A549 (cell line): ENCODE results near the gene CDKN1C.

Experiments used
- CEBPB ChIP-seq, 2 experiments: fragments of >200 bp in 1 of 2; sonication (Bioruptor Twin) in 1 of 2; formaldehyde crosslinking in 1 of 2; IDR thresholded peaks; 2 replicates each; pipeline ENCODE4 v1.6.1; 2012 to 2016
- EP300 ChIP-seq, 2 experiments: fragments of >200 bp; sonication (Bioruptor Twin); formaldehyde crosslinking; IDR thresholded peaks; 2 replicates in 1 of 2; 3 replicates in 1 of 2; pipeline ENCODE4 v1.6.1; 2016 to 2017
- JUNB ChIP-seq: fragments of >200 bp; sonication (Bioruptor Twin); formaldehyde crosslinking; IDR thresholded peaks from 2 replicates; pipeline ENCODE4 v1.6.1; 2016
- POLR2A ChIP-seq: IDR thresholded peaks from 2 replicates; pipeline ENCODE4 v1.6.1; 2012; ENCODE audit warnings: mild to moderate bottlenecking, low read length
- RAD21 ChIP-seq, 2 experiments: fragments of >200 bp in 1 of 2; sonication (Bioruptor Twin) in 1 of 2; formaldehyde crosslinking in 1 of 2; IDR thresholded peaks in 1 of 2; conservative IDR thresholded peaks in 1 of 2; 2 replicates in 1 of 2; 3 replicates in 1 of 2; pipeline ENCODE4 v1.6.1; 2012 to 2018; ENCODE audit warnings: inconsistent platforms in 1 of 2
- RNF2 ChIP-seq: fragments of 200-600 bp; sonication (generic); IDR thresholded peaks from 2 replicates; pipeline ENCODE4 v1.6.1; 2016; ENCODE audit warnings: low read depth, mild to moderate bottlenecking, antibody characterized with exemption, moderate library complexity, borderline replicate concordance
- SREBF2 ChIP-seq: fragments of 450-650 bp; IDR thresholded peaks from 2 replicates; pipeline ENCODE4 v1.6.1; 2014; ENCODE audit warnings: mild to moderate bottlenecking, moderate library complexity
- TF ChIP-seq, protein P1 (sequence below): fragments of >200 bp; sonication (Bioruptor Twin); formaldehyde crosslinking; IDR thresholded peaks from 3 replicates; pipeline ENCODE4 v1.5.1; 2016
- TF ChIP-seq, protein P2 (sequence below): fragments of 450-650 bp; IDR thresholded peaks from 2 replicates; pipeline ENCODE4 v1.6.1; 2014; ENCODE audit warnings: antibody characterized with exemption
- TF ChIP-seq, protein P3 (sequence below): IDR thresholded peaks from 2 replicates; pipeline ENCODE4 v1.6.1; 2012
- TF ChIP-seq, protein P4 (sequence below): fragments of 250-450 bp; sonication (Bioruptor Pico); IDR thresholded peaks from 2 replicates; pipeline ENCODE4 v1.5.0; 2021; ENCODE audit warnings: mild to moderate bottlenecking, moderate library complexity, borderline replicate concordance

DNA sequence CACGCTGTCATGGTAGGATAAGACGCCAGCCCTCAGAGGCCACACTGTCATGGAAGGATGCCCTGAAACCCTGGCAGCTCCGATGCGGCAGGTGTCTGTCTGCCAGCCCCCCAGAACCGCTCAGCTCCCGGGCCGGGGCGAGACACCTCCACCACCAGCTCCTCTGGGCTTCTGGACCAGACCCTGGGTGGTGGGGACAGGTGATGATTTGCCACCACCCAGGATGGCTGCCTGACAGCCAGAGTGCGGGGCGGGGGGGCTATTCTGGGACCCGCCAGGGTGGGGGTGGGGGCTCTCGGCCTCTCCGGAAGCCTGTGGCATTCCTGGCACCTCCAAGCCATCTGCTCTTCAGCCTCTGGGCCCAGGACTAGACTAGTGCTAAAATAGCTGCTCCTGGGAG, 34.3 kb upstream of the CDKN1C start:
- TF ChIP-seq, protein P1, sequence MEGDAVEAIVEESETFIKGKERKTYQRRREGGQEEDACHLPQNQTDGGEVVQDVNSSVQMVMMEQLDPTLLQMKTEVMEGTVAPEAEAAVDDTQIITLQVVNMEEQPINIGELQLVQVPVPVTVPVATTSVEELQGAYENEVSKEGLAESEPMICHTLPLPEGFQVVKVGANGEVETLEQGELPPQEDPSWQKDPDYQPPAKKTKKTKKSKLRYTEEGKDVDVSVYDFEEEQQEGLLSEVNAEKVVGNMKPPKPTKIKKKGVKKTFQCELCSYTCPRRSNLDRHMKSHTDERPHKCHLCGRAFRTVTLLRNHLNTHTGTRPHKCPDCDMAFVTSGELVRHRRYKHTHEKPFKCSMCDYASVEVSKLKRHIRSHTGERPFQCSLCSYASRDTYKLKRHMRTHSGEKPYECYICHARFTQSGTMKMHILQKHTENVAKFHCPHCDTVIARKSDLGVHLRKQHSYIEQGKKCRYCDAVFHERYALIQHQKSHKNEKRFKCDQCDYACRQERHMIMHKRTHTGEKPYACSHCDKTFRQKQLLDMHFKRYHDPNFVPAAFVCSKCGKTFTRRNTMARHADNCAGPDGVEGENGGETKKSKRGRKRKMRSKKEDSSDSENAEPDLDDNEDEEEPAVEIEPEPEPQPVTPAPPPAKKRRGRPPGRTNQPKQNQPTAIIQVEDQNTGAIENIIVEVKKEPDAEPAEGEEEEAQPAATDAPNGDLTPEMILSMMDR, result no peak
- TF ChIP-seq, protein P2, sequence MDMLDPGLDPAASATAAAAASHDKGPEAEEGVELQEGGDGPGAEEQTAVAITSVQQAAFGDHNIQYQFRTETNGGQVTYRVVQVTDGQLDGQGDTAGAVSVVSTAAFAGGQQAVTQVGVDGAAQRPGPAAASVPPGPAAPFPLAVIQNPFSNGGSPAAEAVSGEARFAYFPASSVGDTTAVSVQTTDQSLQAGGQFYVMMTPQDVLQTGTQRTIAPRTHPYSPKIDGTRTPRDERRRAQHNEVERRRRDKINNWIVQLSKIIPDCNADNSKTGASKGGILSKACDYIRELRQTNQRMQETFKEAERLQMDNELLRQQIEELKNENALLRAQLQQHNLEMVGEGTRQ, result no peak
- TF ChIP-seq POLR2A, result no peak
- no peak for TF ChIP-seq CEBPB (IDR thresholded peaks at IDR 0.05)
- TF ChIP-seq EP300 (IDR thresholded peaks at IDR 0.05), result no peak
- TF ChIP-seq, protein P3, sequence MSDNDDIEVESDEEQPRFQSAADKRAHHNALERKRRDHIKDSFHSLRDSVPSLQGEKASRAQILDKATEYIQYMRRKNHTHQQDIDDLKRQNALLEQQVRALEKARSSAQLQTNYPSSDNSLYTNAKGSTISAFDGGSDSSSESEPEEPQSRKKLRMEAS, result no peak
- no peak for TF ChIP-seq RAD21 (conservative IDR thresholded peaks at IDR 0.05 in 1 of 2, IDR thresholded peaks at IDR 0.05 in 1 of 2)
- TF ChIP-seq SREBF2, result no peak
- TF ChIP-seq JUNB, result no peak
- TF ChIP-seq RNF2, result no peak
- TF ChIP-seq, protein P4, sequence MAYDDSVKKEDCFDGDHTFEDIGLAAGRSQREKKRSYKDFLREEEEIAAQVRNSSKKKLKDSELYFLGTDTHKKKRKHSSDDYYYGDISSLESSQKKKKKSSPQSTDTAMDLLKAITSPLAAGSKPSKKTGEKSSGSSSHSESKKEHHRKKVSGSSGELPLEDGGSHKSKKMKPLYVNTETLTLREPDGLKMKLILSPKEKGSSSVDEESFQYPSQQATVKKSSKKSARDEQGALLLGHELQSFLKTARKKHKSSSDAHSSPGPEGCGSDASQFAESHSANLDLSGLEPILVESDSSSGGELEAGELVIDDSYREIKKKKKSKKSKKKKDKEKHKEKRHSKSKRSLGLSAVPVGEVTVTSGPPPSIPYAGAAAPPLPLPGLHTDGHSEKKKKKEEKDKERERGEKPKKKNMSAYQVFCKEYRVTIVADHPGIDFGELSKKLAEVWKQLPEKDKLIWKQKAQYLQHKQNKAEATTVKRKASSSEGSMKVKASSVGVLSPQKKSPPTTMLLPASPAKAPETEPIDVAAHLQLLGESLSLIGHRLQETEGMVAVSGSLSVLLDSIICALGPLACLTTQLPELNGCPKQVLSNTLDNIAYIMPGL (CRISPR knock-in tag), result no peak
